GM19193 (cell line): ENCODE measurements around the gene SLC17A5.

Source experiments
- POLR2A ChIP-seq: IDR thresholded peaks from 4 replicates; pipeline ENCODE4 v1.6.1; 2011; ENCODE audit not compliant: insufficient read depth, insufficient read length; ENCODE audit errors: extremely low read depth

The SLC17A5 gene

GRCh38 chr6:73586416-73586974 lies 67.3 kb downstream of the SLC17A5 start:
- TF ChIP-seq POLR2A: no peak

GRCh38 chr6:73585566-73586415 lies 68.0 kb downstream of the SLC17A5 start:
- no peak for TF ChIP-seq POLR2A

GRCh38 chr6:73581293-73581692 lies 72.5 kb downstream of the SLC17A5 start:
- TF ChIP-seq POLR2A: no peak

GRCh38 chr6:73580247-73581149 lies 73.3 kb downstream of the SLC17A5 start:
- TF ChIP-seq POLR2A: peak; percentile 14

GRCh38 chr6:73579851-73580246 lies 73.9 kb downstream of the SLC17A5 start:
- TF ChIP-seq POLR2A: no peak

- TF ChIP-seq POLR2A: no peak
Observed at GRCh38 chr6:73579389-73579788, 74.4 kb downstream of the SLC17A5 start.

- no peak for TF ChIP-seq POLR2A
Observed at GRCh38 chr6:73577676-73578075, 76.1 kb downstream of the SLC17A5 start.

- TF ChIP-seq POLR2A: no peak
Observed at GRCh38 chr6:73569121-73569520, 84.7 kb downstream of the SLC17A5 start.

- no peak for TF ChIP-seq POLR2A
Observed at GRCh38 chr6:73566954-73567591, 86.7 kb downstream of the SLC17A5 start.

GRCh38 chr6:73565767-73566485 lies 87.9 kb downstream of the SLC17A5 start:
- TF ChIP-seq POLR2A: no peak

GRCh38 chr6:73564578-73565345 lies 89.0 kb downstream of the SLC17A5 start:
- TF ChIP-seq POLR2A: no peak

- TF ChIP-seq POLR2A: no peak
Observed at GRCh38 chr6:73562558-73562957, 91.2 kb downstream of the SLC17A5 start.

- no peak for TF ChIP-seq POLR2A
Observed at GRCh38 chr6:73560853-73561407, 92.9 kb downstream of the SLC17A5 start.
